HG03342 (cell line): Measurements from ENCODE around the gene CAMK2N2.
A peak's percentile ranks its signal among the peaks of the same experiment; 100 is the strongest.
"Not testable (repeated sequence)": the region's sequence is repeated elsewhere in the genome, so short reads cannot be mapped to it uniquely, and the experiment has no call there.

ENCODE experiments used
- ATAC-seq: cut with Tn5 transposase; IDR thresholded peaks from one replicate; pipeline ENCODE4 v1.9.1; 2021; ENCODE audit warnings: mild to moderate bottlenecking, moderate library complexity; ENCODE audit not compliant: unreplicated experiment

CAMK2N2 gene

DNA sequence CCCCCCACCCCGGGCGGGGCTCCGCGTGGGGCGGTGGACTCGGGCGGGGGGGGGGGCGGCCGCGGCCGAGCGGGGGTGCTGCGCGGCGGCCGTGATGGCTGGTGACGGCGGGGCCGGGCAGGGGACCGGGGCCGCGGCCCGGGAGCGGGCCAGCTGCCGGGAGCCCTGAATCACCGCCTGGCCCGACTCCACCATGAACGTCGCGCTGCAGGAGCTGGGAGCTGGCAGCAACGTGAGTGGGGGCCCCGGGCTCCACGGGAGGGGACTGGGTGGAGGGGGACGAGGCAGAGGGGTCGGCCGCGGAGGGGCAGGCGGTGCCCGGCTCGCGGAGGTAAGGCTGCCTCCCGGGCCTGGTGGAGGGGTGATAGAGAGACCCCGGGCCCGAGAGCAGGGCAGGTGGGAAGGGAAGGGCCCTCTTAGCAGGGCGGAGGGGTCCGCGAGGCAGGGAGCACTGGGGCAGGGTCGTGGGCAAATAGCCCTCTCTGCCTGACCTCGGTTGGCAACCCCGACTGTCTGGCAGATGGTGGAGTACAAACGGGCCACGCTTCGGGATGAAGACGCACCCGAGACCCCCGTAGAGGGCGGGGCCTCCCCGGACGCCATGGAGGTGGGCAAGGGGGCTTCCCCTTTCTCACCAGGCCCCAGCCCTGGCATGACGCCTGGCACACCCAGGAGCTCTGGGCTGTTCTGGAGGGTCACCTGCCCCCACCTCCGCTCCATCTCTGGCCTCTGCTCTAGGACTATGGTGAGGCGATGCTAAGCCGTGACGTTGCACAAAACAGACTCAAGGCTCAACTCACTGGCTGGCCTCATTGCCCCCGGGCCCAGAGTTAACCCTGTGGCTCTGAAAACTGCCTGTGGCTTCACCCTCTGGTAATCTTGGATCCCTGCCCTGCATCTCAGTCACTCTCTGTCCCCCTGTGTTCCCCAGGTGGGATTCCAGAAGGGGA, 14.9 kb upstream of the CAMK2N2 start, which contains the start of gene ECE2:
Gene ECE2 (plus strand): TSS at position 62 of the 950 bp plus-strand sequence. CDS start 132 bp downstream, at position 194.
- ATAC-seq, result no peak

DNA sequence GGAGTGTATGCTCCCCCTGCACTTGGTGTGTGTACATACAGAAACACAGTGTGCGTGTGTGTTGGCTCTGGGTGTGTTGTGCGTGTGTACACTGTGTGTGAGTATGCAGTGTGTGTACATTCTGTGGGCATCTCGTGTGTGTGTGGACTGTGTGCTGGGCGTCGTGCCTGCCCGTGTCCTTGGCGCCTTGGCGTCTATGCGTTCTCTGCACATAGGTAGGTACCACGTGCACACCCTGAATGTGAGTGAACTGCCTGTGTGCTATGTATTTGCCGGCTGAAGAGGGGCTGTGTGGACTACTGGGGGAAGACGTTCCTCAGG, 14.0 kb upstream of the CAMK2N2 start:
- ATAC-seq, result no peak

DNA sequence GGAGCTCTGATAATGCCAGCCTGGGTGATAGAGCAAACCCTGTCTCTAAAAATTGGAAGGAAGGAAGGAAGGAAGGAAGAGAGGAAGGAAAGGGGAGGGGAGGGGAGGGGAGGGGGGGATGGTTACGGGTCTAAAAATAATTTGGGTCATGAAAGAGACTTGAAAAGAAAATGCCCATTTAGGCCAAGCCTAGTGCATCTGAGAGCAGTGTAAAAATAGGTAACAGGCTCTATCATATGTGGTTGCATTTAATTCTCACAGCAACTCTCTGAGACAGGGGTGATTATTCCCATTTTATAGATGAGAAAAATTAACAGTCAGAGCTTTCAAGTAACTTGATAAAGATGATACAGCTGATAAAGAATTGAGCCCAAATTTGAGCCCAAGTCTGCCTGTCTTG, 10.9 kb upstream of the CAMK2N2 start:
- no peak for ATAC-seq

DNA sequence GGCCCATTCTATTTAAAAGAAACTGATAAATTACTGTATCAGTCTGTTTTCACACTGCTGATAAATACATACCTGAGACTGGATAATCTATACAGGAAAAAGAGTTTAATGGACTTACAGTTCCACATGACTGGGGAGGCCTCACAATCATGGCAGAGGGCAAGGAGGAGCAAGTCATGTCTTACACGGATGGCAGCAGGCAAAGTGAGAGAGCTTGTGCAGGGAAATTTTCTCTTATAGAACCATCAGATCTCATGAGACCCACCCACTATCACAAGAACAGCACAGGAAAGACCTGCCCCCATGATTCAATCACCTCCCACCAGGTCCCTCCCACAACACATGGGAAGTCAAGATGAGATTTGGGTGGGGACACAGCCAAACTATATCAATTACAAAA, 5.9 kb upstream of the CAMK2N2 start:
- ATAC-seq, result not testable (repeated sequence)

DNA sequence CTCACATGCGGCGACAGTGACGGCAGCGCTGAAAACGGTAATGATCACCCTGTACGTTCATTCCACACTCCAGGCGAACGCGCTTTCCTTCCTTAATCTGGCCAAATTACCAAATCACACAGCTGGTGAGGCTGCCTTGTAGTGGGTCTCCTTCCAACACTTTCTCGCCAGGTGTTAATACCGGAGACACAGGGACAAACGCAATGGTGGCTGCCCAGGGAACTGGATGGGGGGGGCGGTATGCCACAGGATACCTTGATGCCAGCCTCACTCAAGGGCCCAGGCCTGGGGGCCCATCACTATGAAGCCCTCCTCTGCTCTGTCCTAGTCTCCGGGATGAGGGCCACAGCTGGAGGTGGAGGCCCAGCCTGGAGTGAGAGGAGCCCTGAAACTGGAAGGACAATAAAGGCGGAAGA, 1.4 kb upstream of the CAMK2N2 start:
- no peak for ATAC-seq

DNA sequence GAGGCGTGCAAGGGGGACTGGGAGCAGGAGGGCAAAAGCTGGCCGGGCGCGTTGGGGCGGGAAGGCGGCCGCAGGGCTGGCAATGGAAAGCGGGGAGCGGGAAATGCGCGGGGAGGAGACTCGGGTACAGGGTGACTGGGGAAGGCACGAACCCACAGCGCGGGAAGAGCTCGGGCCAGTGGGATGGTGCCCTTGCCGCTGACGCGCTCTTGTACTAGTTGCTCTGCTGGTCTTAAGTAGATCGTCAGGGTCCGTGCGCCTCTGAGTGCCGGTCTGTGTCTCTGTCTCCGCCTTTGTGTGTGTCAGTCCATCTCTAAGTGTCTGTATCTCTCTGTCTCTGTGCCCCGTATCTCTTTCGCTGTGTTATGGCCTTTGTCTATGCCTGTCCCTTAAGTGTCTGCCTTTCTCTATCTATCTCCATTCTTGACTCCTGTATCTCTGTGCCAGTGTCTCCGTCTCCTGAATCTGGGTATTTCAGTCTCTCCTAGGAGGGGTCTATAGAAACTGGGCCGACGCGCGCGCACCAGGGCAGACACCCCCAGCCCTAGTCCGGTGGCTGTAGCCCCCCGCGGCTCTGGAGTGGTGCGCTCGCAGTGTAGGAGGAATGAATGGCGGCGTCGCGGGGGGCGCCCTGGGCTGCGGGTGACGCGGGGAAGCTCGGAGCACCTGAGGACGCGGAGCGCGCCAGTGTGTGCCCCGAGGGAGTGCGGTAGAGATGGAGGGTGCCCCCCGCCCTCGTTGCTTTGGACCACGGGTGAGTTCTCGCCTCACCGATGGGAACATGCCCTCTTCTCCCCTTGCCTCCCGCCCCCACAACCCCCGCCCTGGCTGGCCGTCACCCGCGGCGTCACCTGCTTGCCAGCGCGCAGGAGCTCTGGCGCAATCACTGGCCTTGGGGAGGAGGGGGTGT, 756 bp upstream of the CAMK2N2 start:
- ATAC-seq, result no peak

DNA sequence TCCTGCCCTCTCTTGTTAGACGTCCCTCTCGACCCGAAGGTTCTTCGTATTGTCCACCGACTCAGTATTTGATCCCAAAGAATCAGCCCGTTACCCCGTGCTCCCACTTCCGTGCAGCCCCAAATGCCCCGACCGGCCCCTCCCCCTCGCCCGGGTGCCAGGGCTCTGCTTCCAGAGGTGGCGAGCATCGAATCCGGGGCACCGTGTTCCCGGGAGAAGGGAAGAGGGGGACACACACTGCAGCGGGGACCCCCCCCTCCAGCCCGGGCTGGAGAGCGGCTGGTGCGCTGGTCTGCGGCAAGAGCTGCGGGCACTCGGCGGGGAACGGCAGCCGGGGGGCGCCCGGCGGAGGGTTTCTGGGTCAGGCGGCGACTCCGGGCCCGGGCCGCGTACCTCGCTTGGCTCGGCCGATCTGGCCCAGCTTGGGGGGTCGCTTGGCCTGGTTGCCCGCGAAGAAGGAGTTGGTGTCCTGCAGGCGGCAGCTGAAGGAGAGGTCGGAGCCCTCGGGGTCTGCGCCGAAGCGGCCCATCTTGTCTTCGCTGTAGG, 556 bp downstream of the CAMK2N2 start:
- ATAC-seq, result no peak

DNA sequence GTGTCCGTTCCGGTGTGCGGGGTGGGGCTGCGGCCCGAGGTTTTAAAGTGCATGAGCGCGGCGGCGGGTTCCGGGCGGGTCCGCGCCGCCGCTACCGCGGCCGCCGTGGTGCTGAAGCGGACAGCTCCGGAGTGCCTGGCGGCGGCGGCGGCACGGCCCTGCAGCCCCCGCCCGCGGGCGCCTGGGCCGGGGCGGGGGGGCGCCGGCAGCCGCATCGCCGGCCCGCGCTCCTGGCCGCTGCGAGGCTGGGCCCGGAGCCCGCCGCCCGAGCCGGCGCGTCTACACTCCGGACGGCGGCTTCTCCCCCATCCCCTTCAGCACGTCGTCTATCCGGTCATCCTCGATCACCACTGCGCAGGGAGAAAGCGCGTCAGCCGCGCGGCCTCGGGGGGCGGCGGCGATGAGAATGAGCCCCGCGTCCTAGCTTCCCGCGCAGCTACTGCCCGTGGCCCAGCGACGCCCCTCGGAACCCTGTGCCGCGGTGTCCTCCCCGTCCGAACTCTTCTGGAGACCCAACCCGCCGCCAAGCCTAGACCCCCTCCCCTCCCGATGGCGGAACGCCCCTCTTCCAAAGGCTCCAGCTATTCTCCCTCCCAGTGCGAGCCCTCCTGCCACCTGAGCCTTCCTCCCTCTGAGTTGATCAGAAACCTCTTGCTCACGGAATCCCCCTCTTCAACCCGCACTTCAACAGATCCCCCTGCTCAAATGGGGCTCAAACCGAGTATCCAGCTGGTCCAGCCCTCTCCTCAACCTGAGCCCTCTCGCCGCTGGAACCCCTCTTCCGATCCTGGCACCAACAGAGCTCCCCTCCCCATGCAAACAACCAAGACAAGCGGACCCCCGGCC, 1.3 kb downstream of the CAMK2N2 start:
- ATAC-seq, result no peak

DNA sequence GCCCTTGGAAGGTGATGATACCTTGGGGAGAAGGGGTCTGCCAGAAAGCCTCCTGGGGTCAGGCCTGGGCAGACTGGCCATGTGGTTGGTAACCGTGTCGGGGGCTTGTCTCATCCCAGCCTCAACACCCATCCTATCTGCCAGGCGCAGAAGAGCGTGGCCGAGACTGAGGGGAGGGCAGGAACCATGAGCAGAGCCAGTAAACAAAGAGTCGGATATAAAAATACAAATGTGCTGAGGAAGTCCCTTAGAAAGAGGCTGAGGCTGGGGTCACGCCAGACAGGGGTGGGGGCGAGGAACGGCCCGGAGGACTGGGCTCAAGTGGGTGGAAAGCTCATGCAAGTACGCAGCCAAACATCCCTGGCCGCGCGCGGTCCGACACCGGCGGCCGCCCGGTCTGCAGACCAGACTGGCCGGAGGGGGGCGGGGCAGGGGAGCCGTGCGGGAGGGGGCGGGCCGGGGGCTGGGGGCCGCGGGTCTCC, 1.9 kb downstream of the CAMK2N2 start:
- no peak for ATAC-seq

DNA sequence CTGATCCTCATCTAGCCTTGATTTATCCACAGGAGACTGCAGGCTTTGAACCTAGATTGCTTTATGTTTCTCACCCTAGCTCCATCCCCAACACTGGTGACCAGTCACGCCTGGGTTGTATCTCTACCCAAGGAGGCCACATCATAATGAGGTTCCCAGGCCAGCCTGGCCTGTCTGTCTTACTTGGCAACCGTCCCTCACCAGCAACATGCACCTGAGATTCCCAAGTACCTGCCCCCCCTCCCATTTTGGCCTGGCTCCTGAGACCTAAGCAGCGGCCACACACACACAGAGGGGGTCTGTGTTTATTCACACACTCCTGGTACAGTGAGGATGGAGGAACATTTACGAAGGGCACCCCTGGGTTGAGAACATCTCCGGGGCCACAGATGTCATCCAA, 2.4 kb downstream of the CAMK2N2 start:
- no peak for ATAC-seq

DNA sequence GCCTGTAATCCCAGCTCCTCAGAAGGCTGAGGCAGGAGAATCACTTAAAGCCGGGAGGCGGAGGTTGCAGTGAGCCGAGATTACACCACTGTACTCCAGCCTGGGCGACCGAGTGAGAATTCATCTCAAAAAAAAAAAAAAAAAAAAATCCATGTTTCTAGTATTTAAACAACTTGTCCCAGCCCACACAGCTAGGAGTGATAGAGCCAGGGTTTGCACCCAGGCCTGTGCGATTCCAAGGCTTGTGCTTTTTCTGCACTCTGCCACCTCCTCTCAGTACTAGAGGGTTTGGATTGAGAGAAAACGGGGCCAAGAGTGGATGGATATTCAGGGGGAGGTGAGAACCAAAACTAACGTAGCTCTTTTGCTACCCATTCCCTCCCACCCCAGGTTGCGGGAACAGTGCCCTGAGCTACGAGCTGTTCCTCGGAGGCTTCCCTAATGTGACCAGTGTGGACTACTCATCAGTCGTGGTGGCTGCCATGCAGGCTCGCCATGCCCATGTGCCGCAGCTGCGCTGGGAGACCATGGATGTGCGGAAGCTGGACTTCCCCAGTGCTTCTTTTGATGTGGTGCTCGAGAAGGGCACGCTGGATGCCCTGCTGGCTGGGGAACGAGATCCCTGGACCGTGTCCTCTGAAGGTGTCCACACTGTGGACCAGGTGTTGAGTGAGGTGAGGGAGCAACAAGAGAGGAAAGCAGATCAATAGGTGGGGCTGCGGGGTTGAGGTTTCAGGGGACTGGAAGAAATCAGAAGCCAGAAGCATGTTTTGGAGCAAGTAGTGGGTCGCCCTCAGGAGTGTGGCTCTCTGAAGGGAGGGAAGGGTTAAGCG, 4.1 kb downstream of the CAMK2N2 start:
- no peak for ATAC-seq

DNA sequence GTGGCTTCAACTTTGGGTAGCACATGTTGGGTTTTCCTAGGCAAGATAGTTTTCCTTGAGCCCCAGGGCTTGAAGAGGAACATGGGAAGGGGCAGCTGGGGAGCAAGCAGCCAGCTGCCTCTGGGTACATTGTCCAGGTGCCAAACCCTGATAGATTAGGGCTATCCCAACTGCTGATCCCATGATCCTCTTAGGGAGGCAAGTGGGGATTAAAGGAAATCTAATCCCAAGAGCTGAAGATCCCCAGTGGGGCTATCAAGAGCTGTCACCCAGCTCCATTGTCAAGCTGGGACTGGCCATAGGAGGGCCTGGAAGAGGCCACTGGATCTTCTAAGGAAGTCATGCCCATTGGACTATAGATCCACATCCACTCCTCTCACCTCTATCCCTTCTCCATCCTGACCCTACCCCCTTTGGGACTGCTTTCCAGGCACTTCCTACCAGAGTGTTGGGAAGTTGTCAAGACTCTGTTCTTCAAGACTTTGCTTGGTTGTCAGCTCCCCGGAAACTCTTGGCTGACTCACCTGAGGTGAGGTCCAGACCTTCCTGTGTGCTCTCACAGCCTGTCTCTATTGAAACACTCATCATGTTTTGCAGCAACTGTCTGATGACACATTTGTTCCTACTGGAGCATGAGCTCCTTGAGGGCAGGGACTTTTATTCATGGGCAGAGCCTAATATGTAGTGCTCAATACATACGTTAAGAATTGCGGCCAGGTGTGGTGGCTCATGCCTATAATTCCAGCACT, 5.9 kb downstream of the CAMK2N2 start:
- no peak for ATAC-seq

DNA sequence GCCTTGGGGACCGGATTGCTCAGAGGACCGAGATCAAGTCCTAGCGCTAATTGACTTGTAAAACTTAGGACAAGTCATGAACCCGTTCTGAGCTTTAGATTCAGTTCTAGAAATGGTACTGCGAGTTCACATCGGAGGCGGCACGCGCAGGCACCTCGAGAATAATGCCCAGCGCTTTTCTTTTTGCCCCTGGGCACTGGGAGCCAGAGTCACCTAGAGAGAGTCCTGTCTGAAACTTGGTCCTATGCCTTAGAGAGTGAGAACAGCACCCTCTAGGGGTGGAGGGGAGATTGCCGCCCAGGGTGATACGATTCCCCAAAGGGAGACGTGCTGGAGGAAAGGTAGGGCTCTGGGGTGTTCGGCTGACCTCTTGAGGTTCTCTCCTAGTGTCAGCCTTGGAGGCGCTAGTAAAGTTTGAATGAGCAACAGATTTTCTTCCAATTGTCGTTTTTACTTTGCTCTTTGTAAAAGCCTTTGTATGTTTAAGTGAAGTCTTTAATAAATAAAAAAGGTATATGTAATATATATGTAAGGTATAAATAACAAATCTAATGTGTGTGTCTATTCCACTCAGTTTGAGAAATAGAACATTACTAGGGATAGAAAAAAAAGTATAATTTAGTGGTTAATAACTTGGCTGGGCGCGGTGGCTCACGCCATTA, 11.1 kb downstream of the CAMK2N2 start:
- peak; percentile 63 for ATAC-seq

DNA sequence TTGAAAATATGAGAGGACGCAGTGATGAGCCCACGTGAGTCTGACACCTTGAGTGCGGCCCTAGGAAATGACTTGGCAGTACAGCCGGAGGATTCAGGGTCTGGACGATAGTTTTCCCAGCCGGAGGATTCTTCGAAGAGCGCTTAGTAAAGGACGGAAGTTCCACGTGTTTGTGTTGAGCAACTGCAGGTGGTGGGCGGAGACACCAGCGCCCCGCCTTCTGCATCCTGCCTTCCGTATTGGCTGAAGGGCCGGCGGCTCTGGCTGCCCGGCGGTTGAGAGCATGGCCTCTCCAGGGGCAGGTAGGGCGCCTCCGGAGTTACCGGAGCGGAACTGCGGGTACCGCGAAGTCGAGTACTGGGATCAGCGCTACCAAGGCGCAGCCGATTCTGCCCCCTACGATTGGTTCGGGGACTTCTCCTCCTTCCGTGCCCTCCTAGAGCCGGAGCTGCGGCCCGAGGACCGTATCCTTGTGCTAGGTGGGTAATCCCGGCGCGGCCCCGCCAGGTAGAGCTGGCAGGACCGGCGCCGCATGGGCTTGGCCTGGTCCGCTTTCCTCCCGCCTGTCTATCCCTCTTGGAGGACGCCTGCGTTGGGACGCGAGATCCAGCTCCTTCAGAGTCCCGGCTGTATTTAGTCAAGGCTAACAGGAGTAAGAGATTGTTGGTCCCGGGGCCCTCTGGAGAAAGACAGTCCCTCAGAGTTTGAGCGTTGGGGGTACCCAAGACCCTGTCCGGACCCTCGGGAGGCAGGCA, 11.8 kb downstream of the CAMK2N2 start, which contains the start of gene EEF1AKMT4:
Gene EEF1AKMT4 (plus strand): TSS at position 261 of the 755 bp plus-strand sequence. CDS start 23 bp downstream, at position 284.
- peak; percentile 90 for ATAC-seq

DNA sequence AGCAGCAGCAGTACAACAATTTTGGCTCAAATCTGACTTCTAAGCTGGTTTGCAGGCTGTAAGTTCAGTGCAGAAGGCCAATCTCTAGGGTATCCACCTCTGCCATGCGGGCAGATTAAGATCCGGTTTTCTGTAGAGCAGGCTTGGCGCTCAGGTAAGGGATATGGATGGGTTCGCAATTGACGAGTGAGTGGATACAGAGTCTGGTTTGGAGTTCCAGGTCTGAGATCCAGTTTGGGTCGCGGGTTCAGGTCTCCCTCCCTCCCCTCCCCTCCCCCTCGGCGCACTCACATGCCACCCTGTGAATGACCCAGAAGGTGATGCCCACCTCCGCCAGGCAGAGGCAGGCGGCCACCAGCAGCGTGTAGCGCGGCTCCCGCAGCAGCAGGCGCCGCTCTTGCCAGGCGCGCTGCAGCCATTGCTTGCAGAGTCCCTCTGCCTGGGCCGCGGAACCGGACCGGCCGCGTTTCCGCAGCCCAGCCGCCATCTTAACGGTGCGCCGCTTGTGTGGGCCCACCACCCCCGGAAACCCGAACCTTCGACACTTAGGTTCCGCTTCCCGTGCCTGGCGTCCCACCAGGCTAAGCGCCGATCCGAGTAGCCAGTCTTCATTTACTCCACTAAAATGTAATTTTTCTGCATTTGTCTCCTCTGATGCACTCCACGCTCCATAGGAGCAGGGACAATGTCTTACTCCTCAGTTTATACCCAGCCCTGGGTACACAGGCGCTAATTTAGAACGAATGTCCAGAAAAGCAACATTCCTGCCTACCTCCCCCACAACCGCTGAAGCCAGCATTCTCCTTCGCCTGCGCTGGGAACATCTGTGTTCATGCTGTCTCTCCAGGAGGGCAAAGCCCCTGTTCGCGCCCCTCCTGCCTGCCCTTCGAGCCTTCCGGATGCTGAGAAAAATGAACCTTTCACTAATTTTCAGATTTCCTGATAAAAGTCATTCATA, 12.6 kb downstream of the CAMK2N2 start, which contains the start of gene ALG3:
Gene ALG3 (minus strand): TSS at position 509 of the 958 bp plus-strand sequence. CDS start 22 bp downstream, at position 487.
- ATAC-seq, result peak; percentile 48

DNA sequence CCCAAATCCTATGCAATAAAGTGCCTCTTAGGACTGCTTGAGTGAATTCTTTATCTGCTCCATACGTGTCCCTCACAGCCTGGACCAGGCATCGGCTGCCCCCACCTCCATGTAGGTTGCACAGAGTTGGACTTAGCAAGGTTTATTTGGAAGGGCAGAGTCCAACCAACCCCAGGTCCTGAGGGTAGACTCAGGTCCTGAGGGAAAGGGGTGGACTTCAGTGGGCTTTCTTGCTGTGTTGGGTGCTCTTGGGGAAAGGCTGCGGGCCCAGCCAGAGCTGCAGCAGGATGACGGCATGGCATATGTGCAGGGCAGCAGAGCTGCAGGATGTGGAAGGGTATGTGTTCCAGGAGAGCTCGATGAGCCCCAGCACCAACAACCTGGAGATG, 19.1 kb downstream of the CAMK2N2 start:
- no peak for ATAC-seq
